NCI-H2081 (cell line): ENCODE data around the gene TM9SF4.
A peak's percentile ranks its signal among the peaks of the same experiment; 100 is the strongest.

Source experiments
- DNase-seq, 2 experiments: peaks; one replicate each; lab custom pipeline; 2025; lab: John Stamatoyannopoulos, UW

Gene TM9SF4, protein sequence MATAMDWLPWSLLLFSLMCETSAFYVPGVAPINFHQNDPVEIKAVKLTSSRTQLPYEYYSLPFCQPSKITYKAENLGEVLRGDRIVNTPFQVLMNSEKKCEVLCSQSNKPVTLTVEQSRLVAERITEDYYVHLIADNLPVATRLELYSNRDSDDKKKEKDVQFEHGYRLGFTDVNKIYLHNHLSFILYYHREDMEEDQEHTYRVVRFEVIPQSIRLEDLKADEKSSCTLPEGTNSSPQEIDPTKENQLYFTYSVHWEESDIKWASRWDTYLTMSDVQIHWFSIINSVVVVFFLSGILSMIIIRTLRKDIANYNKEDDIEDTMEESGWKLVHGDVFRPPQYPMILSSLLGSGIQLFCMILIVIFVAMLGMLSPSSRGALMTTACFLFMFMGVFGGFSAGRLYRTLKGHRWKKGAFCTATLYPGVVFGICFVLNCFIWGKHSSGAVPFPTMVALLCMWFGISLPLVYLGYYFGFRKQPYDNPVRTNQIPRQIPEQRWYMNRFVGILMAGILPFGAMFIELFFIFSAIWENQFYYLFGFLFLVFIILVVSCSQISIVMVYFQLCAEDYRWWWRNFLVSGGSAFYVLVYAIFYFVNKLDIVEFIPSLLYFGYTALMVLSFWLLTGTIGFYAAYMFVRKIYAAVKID

DNA sequence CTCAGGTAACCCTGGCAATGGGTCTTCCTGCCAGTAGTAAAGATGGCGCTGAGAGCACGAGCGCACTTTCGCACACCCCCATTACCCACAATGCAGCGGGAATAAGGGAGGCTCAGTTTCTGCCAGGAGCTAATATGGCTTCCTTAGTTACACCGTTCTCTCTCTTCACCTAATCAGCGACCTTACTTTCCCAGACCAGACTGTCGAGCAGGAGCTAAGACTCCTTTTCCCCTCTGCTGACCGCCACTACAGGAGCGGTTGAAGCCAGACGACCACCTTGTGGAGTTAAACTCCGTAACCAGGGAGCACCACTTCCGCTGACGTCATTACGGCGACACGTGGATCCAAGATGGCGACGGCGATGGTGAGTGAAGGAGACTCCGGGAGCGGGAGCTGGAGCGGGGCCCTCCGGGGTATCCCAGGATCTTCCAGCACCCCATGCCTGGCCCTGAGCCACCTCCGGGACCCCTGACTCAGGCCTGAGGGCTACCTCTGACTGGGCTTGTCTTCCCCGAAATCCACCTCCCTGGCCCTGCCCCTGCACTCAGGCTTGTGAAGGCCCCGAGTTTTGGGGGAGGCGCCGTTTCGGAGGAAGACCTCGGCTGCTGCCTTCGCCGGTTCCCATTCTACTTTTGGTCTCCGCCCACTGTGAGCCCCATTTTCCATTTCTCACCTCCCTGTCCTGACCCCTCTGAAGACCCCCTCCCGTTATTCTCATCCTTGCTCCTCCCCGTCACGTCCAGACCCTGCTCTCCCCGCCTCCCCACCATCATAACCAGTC, at the start of gene TM9SF4:
Gene TM9SF4, plus strand, starts transcription at position 323 of the 781 bp plus-strand sequence. Its CDS starts 27 bp downstream, at position 350.
- peak; percentile 94 to 96 for DNase-seq

GRCh38 chr20:32062776-32063170, 46.7 kb upstream of the TM9SF4 start:
- no peak for DNase-seq

DNA sequence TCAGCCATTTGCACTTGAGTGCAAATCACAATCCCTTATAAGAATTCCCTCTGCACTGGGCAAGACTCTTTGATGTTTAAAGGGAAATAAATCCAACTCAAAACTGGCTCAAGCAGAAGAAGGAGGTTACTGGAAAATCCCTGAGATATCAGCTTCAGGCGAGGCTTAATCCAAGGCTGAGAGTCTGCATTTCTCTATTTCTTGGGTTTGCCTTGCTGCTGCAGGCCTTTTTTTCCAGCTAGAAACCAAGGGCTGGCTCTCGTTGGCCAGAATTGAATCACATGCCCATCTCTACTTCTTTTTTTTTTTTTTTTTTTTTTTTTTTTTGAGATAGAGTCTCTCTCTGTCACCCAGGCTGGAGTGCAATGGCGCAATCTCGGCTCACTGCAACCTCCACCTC, 45.8 kb upstream of the TM9SF4 start:
- DNase-seq = no peak

GRCh38 chr20:32064667-32065066, 44.8 kb upstream of the TM9SF4 start:
- DNase-seq = no peak

- no peak for DNase-seq
Observed at GRCh38 chr20:32067234-32067821, 42.2 kb upstream of the TM9SF4 start.

DNA sequence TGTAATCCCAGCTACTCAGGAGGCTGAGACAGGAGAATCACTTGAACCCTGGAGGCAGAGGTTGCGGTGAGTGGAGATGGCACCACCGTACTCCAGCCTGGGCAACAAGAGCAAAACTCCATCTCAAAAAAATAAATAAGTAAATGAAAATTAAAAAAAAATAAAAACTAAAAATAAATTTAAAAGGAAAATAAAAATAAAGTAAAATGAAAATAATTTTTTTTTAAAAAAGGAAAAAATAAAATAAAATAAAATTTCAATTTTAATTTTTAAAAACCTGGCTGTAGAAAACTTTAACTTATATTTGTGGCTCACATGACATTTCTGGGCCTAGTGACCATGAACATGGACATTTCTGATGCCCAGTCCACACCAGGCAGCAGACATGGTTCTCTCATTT, 41.3 kb upstream of the TM9SF4 start:
- no peak for DNase-seq

- no peak for DNase-seq
Observed at GRCh38 chr20:32069711-32070110, 39.8 kb upstream of the TM9SF4 start.

GRCh38 chr20:32070282-32070681, 39.2 kb upstream of the TM9SF4 start:
- peak in 1 of 2 experiments; percentile 5 for DNase-seq

DNA sequence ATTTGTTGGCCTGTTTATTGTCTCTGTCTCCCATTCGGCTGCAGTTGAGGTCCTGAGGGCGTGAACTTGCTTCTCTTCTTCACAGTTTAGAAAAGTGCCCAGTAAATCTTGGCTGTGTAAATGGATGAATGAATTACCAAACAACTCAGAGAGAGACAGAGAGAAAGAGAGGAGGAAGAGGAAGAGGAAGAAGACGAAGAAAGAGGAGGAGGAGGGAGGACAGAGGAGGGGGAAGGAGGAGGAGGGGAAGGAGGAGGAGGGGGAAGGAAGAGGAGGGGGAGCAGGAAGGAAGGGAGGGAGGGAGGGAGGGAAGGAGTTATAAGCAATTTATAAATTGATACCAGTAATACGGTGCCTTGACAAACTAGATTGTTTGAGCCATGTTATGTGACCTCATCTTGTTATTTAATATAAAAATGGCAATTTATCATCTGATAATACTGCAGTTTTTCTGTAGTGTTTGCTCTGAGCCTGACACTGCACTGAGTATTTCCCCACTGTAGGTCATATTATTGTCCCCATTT, 38.8 kb upstream of the TM9SF4 start:
- DNase-seq = no peak

- DNase-seq = no peak
Observed at GRCh38 chr20:32071395-32072167, 37.9 kb upstream of the TM9SF4 start.

- peak; percentile 15 to 63 for DNase-seq
Observed at GRCh38 chr20:32072168-32072750, 37.3 kb upstream of the TM9SF4 start.

DNA sequence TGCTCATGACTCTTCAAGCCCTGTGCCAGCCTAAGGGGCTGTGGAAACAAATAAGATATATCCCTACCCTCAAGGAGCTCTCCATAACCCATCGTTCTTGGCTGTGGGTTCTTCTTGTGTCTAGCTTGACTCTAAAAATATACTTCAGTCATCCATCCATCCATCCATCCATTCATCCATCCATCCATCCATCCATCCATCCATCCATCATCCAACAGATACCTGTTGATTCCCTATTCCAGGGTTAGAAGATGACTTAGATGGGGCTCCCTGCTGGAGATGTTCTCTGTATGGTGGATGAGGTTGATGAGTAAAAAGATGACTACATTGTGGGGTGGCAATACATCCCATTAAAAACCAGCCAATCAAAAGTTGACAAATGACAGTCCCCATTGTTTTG, 34.0 kb upstream of the TM9SF4 start:
- no peak for DNase-seq

DNA sequence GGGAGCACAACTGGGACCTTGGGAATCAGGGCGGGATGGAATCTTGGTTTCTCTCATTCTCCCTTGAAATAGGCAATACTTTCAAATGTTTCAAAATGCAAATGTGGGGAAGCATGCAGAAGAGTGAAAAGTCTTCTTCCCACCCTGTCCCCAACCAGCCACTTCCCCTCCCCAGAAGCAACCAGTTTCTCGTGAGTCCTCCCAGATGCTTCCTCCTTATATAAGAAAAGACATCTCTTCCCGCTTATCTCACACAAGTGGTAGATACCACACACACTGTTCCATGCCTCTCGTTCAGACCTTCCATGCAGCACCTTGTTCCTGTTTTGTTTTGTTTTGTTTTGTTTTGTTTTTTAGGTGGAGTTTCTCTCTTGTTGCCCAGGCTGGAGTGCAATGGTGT, 32.3 kb upstream of the TM9SF4 start:
- DNase-seq = no peak

- DNase-seq = no peak
Observed at GRCh38 chr20:32078322-32078721, 31.2 kb upstream of the TM9SF4 start.

- no peak for DNase-seq
Observed at GRCh38 chr20:32078791-32079190, 30.7 kb upstream of the TM9SF4 start.

- no peak for DNase-seq
Observed at GRCh38 chr20:32079655-32080109, 29.8 kb upstream of the TM9SF4 start.

DNA sequence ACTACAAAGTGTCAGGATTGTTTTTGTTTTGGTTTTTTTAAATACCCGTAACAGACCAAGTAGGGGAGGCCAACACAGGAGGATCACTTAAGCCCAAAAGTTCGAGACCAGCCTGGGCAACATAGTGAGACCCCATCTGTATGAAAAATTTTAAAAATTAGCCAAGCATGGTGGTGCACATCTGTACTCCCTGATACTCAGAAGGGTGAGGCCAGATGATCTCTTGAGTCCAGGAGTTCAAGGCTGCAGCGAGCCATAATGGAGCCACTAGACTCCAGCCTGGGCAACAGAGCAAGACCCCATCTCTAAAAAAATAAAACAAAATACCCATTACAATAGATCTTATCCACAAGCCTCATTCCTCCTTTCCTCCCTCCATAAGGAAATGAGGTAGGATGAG, 28.7 kb upstream of the TM9SF4 start:
- DNase-seq = no peak

DNA sequence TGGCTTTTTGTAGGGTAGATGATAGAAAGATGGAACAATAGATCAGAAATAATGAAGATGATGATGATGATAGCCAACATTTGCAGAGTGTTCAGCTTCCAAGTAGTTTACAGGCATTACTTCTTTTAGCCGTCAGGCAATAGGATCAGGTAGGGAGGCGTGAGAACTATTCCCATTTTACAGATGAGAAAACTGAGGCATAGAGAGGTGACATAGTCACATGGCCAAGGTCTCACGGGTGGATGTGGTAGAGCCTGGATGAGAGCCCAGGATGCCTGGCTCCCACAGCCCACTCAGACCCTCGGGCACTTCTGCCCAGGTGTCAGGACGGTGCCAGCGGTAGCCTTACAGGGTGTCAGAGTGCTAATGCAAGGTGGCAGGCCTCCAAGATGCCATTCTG, 26.0 kb upstream of the TM9SF4 start:
- DNase-seq = no peak

DNA sequence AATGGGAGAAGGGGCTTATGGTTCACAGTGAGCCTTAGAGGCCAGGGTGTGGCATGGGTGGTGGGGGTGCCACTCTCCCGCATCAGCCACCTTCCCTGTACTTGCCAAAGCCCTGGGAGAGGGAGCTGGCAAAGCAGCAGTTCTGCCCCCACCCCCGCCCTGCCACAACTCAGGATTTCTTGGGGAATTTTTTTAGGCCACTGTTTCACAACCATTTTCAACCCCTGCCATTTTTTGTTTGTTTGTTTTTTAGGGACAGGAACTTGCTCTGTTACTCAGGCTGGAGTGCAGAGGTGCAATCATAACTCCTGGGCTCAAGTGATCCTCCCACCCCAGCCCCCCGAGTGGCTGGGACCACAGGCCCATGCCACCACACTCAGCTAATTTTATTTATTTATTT, 22.4 kb upstream of the TM9SF4 start:
- DNase-seq = no peak

GRCh38 chr20:32088759-32089158, 20.8 kb upstream of the TM9SF4 start:
- no peak for DNase-seq
